Measurements from ENCODE around the gene FEM1A. TPM values are rescaled to one million over a fixed set of nuclear protein-coding genes. Genes with fewer than 3 reads are reported as not detected.

The FEM1A gene
- total RNA-seq, 5 donors from 2014 or later (not counting 1 experiment from before 2014, with no cell fraction given) = 9.7 to 17.7 (median 16.1) TPM

DNA sequence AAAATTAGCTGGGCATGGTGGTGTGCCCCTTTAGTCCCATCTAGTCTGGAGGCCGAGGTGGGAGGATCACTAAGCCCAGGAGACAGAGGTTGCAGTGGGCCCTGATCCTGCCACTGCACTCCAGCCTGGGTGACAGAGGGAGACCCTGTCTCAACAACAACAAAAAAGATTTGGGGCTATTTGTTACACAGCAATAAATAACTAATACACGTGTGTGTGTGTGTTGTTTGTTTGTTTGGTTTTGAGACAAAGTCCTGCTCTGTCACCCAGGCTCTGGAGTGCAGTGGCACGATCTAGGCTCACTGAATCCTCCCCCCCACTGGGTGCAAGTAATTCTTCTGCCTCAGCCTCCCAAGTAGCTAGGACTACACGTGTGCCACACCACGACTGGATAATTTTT, 32.9 kb upstream of the FEM1A start:
- H3K9me3 ChIP-seq = no peaks in the 10 kb centered on the region
- no peak for DNase-seq
- peaks cover 35 to 48% of the 10 kb centered on the region in 2 donors for H3K27me3 Mint-ChIP-seq
- peaks cover 0 to 3% (median 0%) of the 10 kb centered on the region in 3 donors for H3K9me3 Mint-ChIP-seq
- H3K27ac ChIP-seq (ENCODE audit: low read length) = no peak overlapping the region
- H3K4me3 Mint-ChIP-seq = peak overlapping the region in 1 of 3 donors; percentile 28
- CTCF ChIA-PET = no interaction called here
- POLR2A ChIA-PET = no interaction called here
- no peak for ATAC-seq (replicated peaks in 1 of 4)
- peaks cover 0 to 69% of the 10 kb centered on the region in 2 experiments for H3K27me3 ChIP-seq (replicated peaks in 1 of 2; ENCODE audit: control insufficient read depth in 2 of 2, extremely low read depth in 1 of 2, insufficient read depth in 2 of 2, low read length in 1 of 2)
- no peaks in the 10 kb centered on the region for H3K36me3 ChIP-seq (ENCODE audit: control insufficient read depth in 2 of 2, extremely low read depth in 1 of 2, insufficient read depth in 1 of 2, low read length in 1 of 2)
- H3K36me3 Mint-ChIP-seq = no peaks in the 10 kb centered on the region
- H3K27ac Mint-ChIP-seq = no peak overlapping the region
- H3K4me1 Mint-ChIP-seq = peaks cover 0 to 11% (median 9%) of the 10 kb centered on the region in 3 donors
- no peak overlapping the region for H3K4me3 ChIP-seq (ENCODE audit: control insufficient read depth in 1 of 2, extremely low read depth in 1 of 2, low read length in 1 of 2)
- H3K4me1 ChIP-seq (ENCODE audit: control insufficient read depth in 1 of 2, extremely low read depth in 1 of 2, insufficient read depth in 2 of 2, low read length in 2 of 2) = peaks cover 0 to 12% of the 10 kb centered on the region in 2 experiments
- WGBS (ENCODE audit: insufficient coverage) = no CpG with 5 or more reads among the region's 5 CpGs

DNA sequence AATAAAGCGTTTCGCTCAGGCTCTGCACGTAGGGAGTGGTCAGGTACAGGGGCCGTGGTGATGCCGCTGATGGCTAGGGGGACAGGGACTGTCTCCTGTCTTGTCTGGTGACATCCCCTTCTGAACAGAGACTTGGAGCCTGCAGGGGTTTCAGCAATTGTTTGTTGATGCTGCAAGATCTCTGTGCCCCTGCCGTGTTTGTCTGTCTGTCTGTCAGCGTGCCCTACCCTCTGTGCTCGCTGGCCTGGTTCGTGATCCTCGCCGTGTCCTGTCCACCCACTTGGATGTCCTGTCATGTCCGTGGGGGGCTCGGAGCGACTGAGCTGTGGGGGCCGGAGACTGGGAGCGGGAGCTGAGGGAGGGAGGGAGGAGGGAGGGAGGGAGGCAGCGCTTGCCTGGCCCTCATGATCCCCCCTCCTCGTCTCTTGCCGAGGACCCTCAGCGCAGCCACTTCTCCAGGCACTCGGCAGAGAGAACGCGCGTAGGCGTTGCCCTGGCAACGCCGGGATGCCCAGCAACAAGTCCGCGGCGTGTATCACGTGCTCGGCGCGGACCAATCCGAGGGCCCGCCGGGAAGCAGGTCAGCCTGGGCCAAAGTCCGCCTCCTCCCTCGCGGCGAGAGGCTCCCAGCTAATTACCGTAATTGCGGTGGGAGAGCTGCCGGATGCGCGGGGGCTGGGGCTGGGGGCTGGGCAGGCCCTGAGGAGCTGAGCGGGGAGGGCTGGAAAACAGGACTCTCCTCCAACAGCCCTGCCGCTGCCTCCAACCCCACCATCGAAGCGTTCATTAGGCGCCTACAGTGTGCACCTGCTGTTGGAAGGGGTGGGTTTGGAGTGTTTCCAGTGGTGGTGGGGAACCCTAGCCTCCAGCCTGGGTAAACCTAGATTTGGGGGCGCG, 31.9 kb upstream of the FEM1A start:
- Histone ChIP-seq H3K4me1 (ENCODE audit: control insufficient read depth in 1 of 2, extremely low read depth in 1 of 2, insufficient read depth in 2 of 2, low read length in 2 of 2) (peaks cover 0 to 12% of the 10 kb centered on the region in 2 experiments), H3K9me3 (no peaks in the 10 kb centered on the region), H3K27me3 (replicated peaks in 1 of 2; ENCODE audit: control insufficient read depth in 2 of 2, extremely low read depth in 1 of 2, insufficient read depth in 2 of 2, low read length in 1 of 2) (peaks cover 0 to 74% of the 10 kb centered on the region in 2 experiments), H3K4me3 (ENCODE audit: control insufficient read depth in 1 of 2, extremely low read depth in 1 of 2, low read length in 1 of 2) (peak overlapping the region; percentile 13 to 33), H3K36me3 (ENCODE audit: control insufficient read depth in 2 of 2, extremely low read depth in 1 of 2, insufficient read depth in 1 of 2, low read length in 1 of 2) (no peaks in the 10 kb centered on the region), H3K27ac (ENCODE audit: low read length) (no peak overlapping the region)
- Mint-ChIP-seq H3K27me3 (peaks cover 35 to 48% of the 10 kb centered on the region in 2 donors), H3K4me3 (peak overlapping the region; percentile 9 to 55 (median 13)), H3K9me3 (peaks cover 0 to 3% (median 0%) of the 10 kb centered on the region in 3 donors), H3K27ac (no peak overlapping the region), H3K36me3 (no peaks in the 10 kb centered on the region), H3K4me1 (peaks cover 0 to 11% (median 9%) of the 10 kb centered on the region in 3 donors)
- 5% methylated on average over 28 of the region's 53 CpGs for WGBS (ENCODE audit: insufficient coverage)
- peak; percentile 2 to 73 (median 38) for DNase-seq
- ChIA-PET CTCF (interaction anchor here in 1 of 2 donors (1.3 kb wide), 1 partner anchor 31 kb away, joined by 8 read pairs; no protein-coding TSS in a partner anchor), POLR2A (no interaction called here)
- peak; percentile 64 to 86 (median 72) for ATAC-seq (replicated peaks in 1 of 4)

DNA sequence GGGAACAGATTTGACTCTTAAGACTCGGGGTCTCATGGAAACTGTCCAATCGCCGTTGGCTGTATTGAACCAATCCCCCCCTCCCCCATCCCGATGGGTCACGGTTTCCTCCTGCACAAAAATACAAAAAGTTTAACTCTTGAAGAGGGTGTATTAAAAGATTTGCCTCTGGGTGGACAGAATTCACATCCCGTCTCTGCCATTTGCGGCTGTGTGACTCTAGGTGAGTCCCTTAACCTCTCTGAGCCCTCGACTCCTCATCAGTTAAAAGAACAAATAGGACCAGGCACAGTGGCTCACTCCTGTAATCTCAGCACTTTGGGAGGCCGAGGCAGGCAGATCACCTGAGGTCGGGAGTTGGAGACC, 31.3 kb upstream of the FEM1A start:
- Mint-ChIP-seq H3K9me3 (peaks cover 0 to 3% (median 0%) of the 10 kb centered on the region in 3 donors), H3K27ac (no peak overlapping the region), H3K36me3 (no peaks in the 10 kb centered on the region), H3K4me1 (peaks cover 0 to 11% (median 9%) of the 10 kb centered on the region in 3 donors), H3K4me3 (peak overlapping the region; percentile 25 to 55 (median 28)), H3K27me3 (peaks cover 39 to 48% of the 10 kb centered on the region in 2 donors)
- H3K36me3 ChIP-seq (ENCODE audit: control insufficient read depth in 2 of 2, extremely low read depth in 1 of 2, insufficient read depth in 1 of 2, low read length in 1 of 2) = no peaks in the 10 kb centered on the region
- H3K4me3 ChIP-seq (ENCODE audit: control insufficient read depth in 1 of 2, extremely low read depth in 1 of 2, low read length in 1 of 2) = peak overlapping the region in 1 of 2 donors; percentile 33
- POLR2A ChIA-PET = no interaction called here
- H3K27me3 ChIP-seq (replicated peaks in 1 of 2; ENCODE audit: control insufficient read depth in 2 of 2, extremely low read depth in 1 of 2, insufficient read depth in 2 of 2, low read length in 1 of 2) = peaks cover 0 to 73% of the 10 kb centered on the region in 2 experiments
- peaks cover 0 to 12% of the 10 kb centered on the region in 2 experiments for H3K4me1 ChIP-seq (ENCODE audit: control insufficient read depth in 1 of 2, extremely low read depth in 1 of 2, insufficient read depth in 2 of 2, low read length in 2 of 2)
- H3K27ac ChIP-seq (ENCODE audit: low read length) = no peak overlapping the region
- ATAC-seq (replicated peaks in 1 of 4) (no peak), DNase-seq (no peak)
- CTCF ChIA-PET = interaction anchor here in 1 of 2 donors (1.3 kb wide), 1 partner anchor 31 kb away, joined by 8 read pairs; no protein-coding TSS in a partner anchor
- 76% methylated on average over 4 of the region's 10 CpGs for WGBS (ENCODE audit: insufficient coverage)
- no peaks in the 10 kb centered on the region for H3K9me3 ChIP-seq

DNA sequence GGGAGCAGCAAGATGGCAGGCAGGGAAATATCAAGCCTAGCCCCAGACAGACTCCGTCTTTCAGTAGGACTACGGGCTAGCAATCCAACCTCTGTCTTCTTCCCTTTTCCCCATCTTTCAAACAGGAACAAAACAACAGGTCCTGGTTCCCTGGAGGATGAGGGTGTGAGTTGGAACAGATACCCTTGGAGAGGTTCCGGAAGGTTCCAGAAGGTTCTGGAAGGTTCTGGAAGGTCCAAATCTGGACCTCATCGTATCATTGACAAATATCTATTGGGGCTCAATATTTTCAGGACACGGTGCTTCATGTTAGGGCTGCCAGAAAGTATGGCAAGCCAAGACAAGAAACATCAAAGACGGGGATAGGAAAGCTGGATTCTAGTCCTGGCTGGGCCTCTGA, 28.5 kb upstream of the FEM1A start:
- H3K4me1 Mint-ChIP-seq = peaks cover 0 to 11% (median 9%) of the 10 kb centered on the region in 3 donors
- H3K9me3 Mint-ChIP-seq = peaks cover 0 to 3% (median 0%) of the 10 kb centered on the region in 3 donors
- ATAC-seq (replicated peaks in 1 of 4) (no peak), DNase-seq (no peak)
- no peak overlapping the region for H3K27ac ChIP-seq (ENCODE audit: low read length)
- H3K4me1 ChIP-seq (ENCODE audit: control insufficient read depth in 1 of 2, extremely low read depth in 1 of 2, insufficient read depth in 2 of 2, low read length in 2 of 2) = peaks cover 0 to 12% of the 10 kb centered on the region in 2 experiments
- no peaks in the 10 kb centered on the region for H3K36me3 Mint-ChIP-seq
- H3K27me3 ChIP-seq (replicated peaks in 1 of 2; ENCODE audit: control insufficient read depth in 2 of 2, extremely low read depth in 1 of 2, insufficient read depth in 2 of 2, low read length in 1 of 2) = peaks cover 0 to 84% of the 10 kb centered on the region in 2 experiments
- H3K9me3 ChIP-seq = no peaks in the 10 kb centered on the region
- H3K27ac Mint-ChIP-seq = no peak overlapping the region
- POLR2A ChIA-PET = no interaction called here
- H3K4me3 ChIP-seq (ENCODE audit: control insufficient read depth in 1 of 2, extremely low read depth in 1 of 2, low read length in 1 of 2) = no peak overlapping the region
- no peaks in the 10 kb centered on the region for H3K36me3 ChIP-seq (ENCODE audit: control insufficient read depth in 2 of 2, extremely low read depth in 1 of 2, insufficient read depth in 1 of 2, low read length in 1 of 2)
- CTCF ChIA-PET = interaction anchor here in 1 of 2 donors (0.5 to 0.6 kb wide), 2 partner anchors 28 to 488 kb away, joined by 3 to 4 read pairs; no protein-coding TSS in a partner anchor
- WGBS (ENCODE audit: insufficient coverage) = 76% methylated on average over 3 of the region's 6 CpGs
- peaks cover 34 to 48% of the 10 kb centered on the region in 2 donors for H3K27me3 Mint-ChIP-seq
- no peak overlapping the region for H3K4me3 Mint-ChIP-seq

DNA sequence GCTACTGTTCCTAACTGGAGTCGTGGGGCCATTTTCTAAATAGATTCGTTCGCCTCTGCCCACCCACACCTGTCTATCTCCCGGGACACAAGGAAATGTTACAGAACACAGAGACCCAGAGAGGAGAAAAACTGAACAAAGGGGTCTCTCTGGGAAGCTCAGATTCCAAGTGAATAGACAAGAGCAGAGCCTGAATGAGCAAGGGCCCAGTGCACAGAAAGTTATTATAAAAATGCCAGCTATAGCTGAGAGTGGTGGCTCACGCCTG, 27.2 kb upstream of the FEM1A start:
- H3K36me3 ChIP-seq (ENCODE audit: control insufficient read depth in 2 of 2, extremely low read depth in 1 of 2, insufficient read depth in 1 of 2, low read length in 1 of 2) = no peaks in the 10 kb centered on the region
- Mint-ChIP-seq H3K27me3 (peaks cover 31 to 40% of the 10 kb centered on the region in 2 donors), H3K4me3 (no peak overlapping the region), H3K27ac (no peak overlapping the region), H3K4me1 (peaks cover 0 to 10% (median 7%) of the 10 kb centered on the region in 3 donors), H3K36me3 (no peaks in the 10 kb centered on the region), H3K9me3 (no peaks in the 10 kb centered on the region)
- 61% methylated on average over 4 of the region's 5 CpGs for WGBS (ENCODE audit: insufficient coverage)
- ATAC-seq (replicated peaks in 1 of 4) (no peak), DNase-seq (no peak)
- POLR2A ChIA-PET = no interaction called here
- H3K4me1 ChIP-seq (ENCODE audit: control insufficient read depth in 1 of 2, extremely low read depth in 1 of 2, insufficient read depth in 2 of 2, low read length in 2 of 2) = peaks cover 0 to 17% of the 10 kb centered on the region in 2 experiments
- CTCF ChIA-PET = no interaction called here
- H3K4me3 ChIP-seq (ENCODE audit: control insufficient read depth in 1 of 2, extremely low read depth in 1 of 2, low read length in 1 of 2) = no peak overlapping the region
- H3K9me3 ChIP-seq = no peaks in the 10 kb centered on the region
- no peak overlapping the region for H3K27ac ChIP-seq (ENCODE audit: low read length)
- peaks cover 0 to 71% of the 10 kb centered on the region in 2 experiments for H3K27me3 ChIP-seq (replicated peaks in 1 of 2; ENCODE audit: control insufficient read depth in 2 of 2, extremely low read depth in 1 of 2, insufficient read depth in 2 of 2, low read length in 1 of 2)

DNA sequence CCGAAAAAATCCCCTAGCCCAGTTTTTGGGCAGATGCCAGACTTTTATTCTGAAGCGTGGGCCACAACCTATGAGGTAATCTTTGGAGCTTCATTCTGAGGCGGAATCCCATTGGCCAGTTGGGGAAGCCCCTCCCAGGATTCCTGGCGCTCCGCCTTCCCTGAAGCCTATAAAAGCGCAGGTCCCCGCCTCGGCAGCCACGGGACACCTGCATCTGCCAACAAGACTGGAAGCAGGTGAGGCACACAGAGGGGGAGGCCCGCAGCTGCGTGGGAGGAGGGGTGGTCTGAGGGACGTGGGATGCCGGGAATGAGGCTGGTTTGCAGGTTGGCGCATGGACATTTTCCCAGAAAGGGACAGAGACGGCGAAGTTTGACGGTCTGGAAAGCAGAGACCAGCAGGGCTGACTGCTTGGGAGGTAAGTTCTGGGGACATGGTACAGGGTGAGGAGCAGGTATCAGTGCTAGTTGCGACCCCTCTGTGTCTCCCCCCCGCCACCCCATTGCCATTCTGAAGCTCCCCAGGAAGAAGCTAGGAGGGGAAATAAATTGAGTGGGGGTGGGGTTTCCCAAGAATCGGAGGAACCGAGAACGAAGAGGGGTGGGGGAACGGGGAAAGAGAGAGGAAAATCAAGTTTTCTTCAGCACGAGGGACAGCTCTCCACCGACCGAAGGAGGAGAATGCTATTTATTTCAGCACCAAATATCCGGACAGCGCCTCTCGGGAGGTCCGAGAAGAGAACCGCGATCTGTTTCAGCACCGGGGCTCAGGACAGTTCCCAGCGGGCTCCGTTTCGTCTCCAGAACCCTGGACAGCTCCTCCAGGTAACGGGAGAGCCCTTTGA, 22.4 kb upstream of the FEM1A start:
- Mint-ChIP-seq H3K9me3 (no peaks in the 10 kb centered on the region), H3K27ac (peak overlapping the region in 1 of 2 donors; percentile 22), H3K4me3 (no peak overlapping the region), H3K4me1 (peaks cover 0 to 6% (median 4%) of the 10 kb centered on the region in 3 donors), H3K36me3 (no peaks in the 10 kb centered on the region), H3K27me3 (peaks cover 21 to 23% of the 10 kb centered on the region in 2 donors)
- ChIA-PET POLR2A (no interaction called here), CTCF (interaction anchor here (0.7 to 1.3 kb wide), 3 partner anchors 22 to 1464 kb away, joined by 3 to 8 read pairs (median 7); partner anchors contain the start of gene FEM1A (in 1 of the 2))
- no peak overlapping the region for H3K4me3 ChIP-seq (ENCODE audit: control insufficient read depth in 1 of 2, extremely low read depth in 1 of 2, low read length in 1 of 2)
- 12% methylated on average over 30 of the region's 37 CpGs for WGBS (ENCODE audit: insufficient coverage)
- DNase-seq (peak; percentile 47 to 91 (median 79)), ATAC-seq (replicated peaks in 1 of 4) (peak; percentile 48 to 87 (median 76))
- no peak overlapping the region for H3K27ac ChIP-seq (ENCODE audit: low read length)
- no peaks in the 10 kb centered on the region for H3K9me3 ChIP-seq
- H3K36me3 ChIP-seq (ENCODE audit: control insufficient read depth in 2 of 2, extremely low read depth in 1 of 2, insufficient read depth in 1 of 2, low read length in 1 of 2) = no peaks in the 10 kb centered on the region
- H3K27me3 ChIP-seq (replicated peaks in 1 of 2; ENCODE audit: control insufficient read depth in 2 of 2, extremely low read depth in 1 of 2, insufficient read depth in 2 of 2, low read length in 1 of 2) = peaks cover 0 to 39% of the 10 kb centered on the region in 2 experiments
- peaks cover 0 to 6% of the 10 kb centered on the region in 2 experiments for H3K4me1 ChIP-seq (ENCODE audit: control insufficient read depth in 1 of 2, extremely low read depth in 1 of 2, insufficient read depth in 2 of 2, low read length in 2 of 2)

All from T-cell (primary cell).